Adrenal gland (tissue), 5 donors: Measurements from ENCODE around the gene ZSWIM1.

Source experiments
- POLR2A ChIP-seq, 2 donors: fragments of 450-650 bp; IDR thresholded peaks; one replicate each; pipeline ENCODE4 v1.6.1; 2017; ENCODE audit warnings: antibody characterized with exemption in 2 of 2, mild to moderate bottlenecking in 2 of 2, moderate library complexity in 1 of 2
- TF ChIP-seq, protein P1 (sequence below), 6 experiments: fragments of 450-650 bp in 4 of 6; fragments of 200-600 bp in 2 of 6; sonication (generic) in 1 of 6; IDR thresholded peaks; 1 replicate in 5 of 6; 2 replicates in 1 of 6; pipeline versions ENCODE4 v1.5.1 to v1.8.0; 2016 to 2021; ENCODE audit warnings: antibody characterized with exemption in 6 of 6, mild to moderate bottlenecking in 2 of 6, moderate library complexity in 1 of 6
- donor health status: DM: no; HTN: no; CAD: no.

DNA sequence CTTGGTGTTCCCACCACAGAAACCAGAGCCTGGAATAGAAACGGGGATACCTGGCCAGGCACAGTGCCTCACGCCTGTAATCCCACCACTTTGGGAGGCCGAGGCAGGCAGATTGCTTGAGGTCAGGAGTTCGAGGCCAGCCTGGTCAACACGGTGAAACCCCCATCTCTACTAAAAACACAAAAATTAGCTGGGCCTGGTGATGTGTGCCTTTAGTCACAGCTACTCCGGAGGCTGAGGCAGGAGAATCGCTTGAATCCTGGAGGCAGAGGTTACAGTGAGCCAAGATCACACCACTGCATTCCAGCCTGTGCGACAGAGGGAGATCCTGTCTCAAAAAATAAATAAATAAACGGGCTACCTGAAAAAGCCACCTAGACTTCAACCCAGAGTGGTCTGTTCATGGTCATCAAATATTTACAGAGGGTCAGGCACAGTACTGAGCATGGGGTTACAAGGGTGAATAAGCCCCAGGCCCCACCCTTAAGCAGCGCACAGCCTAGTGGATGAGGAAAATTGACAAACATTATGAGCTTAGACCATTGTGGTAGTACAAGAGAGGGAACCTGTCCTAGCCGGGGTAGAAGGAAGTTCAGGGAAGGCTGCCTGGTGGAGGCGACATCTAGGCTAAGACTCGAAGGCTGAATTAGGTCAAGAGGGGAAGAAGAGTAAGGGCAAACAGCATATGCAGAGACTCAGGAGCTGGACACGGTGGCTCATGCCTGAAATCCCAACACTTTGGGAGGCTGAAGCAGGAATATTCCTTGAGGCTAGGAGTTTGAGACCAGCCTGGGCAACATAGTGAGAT is 46.2 kb downstream of the ZSWIM1 start:
- TF ChIP-seq, protein P1, sequence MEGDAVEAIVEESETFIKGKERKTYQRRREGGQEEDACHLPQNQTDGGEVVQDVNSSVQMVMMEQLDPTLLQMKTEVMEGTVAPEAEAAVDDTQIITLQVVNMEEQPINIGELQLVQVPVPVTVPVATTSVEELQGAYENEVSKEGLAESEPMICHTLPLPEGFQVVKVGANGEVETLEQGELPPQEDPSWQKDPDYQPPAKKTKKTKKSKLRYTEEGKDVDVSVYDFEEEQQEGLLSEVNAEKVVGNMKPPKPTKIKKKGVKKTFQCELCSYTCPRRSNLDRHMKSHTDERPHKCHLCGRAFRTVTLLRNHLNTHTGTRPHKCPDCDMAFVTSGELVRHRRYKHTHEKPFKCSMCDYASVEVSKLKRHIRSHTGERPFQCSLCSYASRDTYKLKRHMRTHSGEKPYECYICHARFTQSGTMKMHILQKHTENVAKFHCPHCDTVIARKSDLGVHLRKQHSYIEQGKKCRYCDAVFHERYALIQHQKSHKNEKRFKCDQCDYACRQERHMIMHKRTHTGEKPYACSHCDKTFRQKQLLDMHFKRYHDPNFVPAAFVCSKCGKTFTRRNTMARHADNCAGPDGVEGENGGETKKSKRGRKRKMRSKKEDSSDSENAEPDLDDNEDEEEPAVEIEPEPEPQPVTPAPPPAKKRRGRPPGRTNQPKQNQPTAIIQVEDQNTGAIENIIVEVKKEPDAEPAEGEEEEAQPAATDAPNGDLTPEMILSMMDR (IDR thresholded peaks at IDR 0.05) = no peak
- TF ChIP-seq POLR2A (IDR thresholded peaks at IDR 0.05) = no peak
